Keratinocyte (primary cell): Measurements from ENCODE around the gene CLCN7. TPM values are rescaled to one million over a fixed set of nuclear protein-coding genes. Genes with fewer than 3 reads are reported as not detected.

ENCODE experiments used
- DNase-seq: peaks from one replicate; pipeline ENCODE4 v3.0.0-alpha.2; 2011; ENCODE audit warnings: low read depth, missing footprints, low spot score
- FAIRE-seq: peaks from 2 replicates; lab custom pipeline; 2011; peaks lifted over from hg19 to GRCh38; lab: Jason Lieb, UNC
- H2AFZ ChIP-seq: 2 replicates; pipeline ENCODE4 v1.6.0; 2012; ENCODE audit warnings: low read length, control low read depth, inconsistent platforms; ENCODE audit not compliant: control insufficient read depth
- H3K27ac ChIP-seq: 2 replicates; pipeline ENCODE4 v1.5.1; 2011; ENCODE audit warnings: low read length; ENCODE audit not compliant: control insufficient read depth, insufficient read depth
- H3K27me3 ChIP-seq: 3 replicates; pipeline ENCODE4 v1.6.0; 2011; ENCODE audit warnings: low read length; ENCODE audit not compliant: control insufficient read depth, insufficient read depth; ENCODE audit errors: extremely low read depth
- H3K36me3 ChIP-seq, 2 experiments: 2 replicates in 1 of 2; 3 replicates in 1 of 2; pipeline ENCODE4 v1.5.1; 2011; ENCODE audit warnings: low read length in 2 of 2, mild to moderate bottlenecking in 1 of 2; ENCODE audit not compliant: control insufficient read depth in 2 of 2, insufficient read depth in 2 of 2; ENCODE audit errors: extremely low read depth in 1 of 2
- H3K4me1 ChIP-seq: 3 replicates; pipeline ENCODE4 v1.5.1; 2011; ENCODE audit warnings: low read length; ENCODE audit not compliant: control insufficient read depth, insufficient read depth; ENCODE audit errors: extremely low read depth
- H3K4me2 ChIP-seq: 3 replicates; pipeline ENCODE4 v1.6.0; 2011; ENCODE audit warnings: low read depth, low read length; ENCODE audit not compliant: control insufficient read depth, insufficient read depth; ENCODE audit errors: extremely low read depth
- H3K4me3 ChIP-seq, 3 experiments: fragments of 200-600 bp in 1 of 3; sonication (generic) in 1 of 3; 2 replicates in 2 of 3; 3 replicates in 1 of 3; pipeline ENCODE4 v1.5.1; 2011 to 2016; ENCODE audit warnings: low read length in 3 of 3, mild to moderate bottlenecking in 3 of 3, control low read depth in 2 of 3, inconsistent platforms in 1 of 3, low read depth in 1 of 3, mixed read lengths in 1 of 3, mixed run types in 1 of 3, moderate library complexity in 1 of 3; ENCODE audit not compliant: control insufficient read depth in 2 of 3, insufficient read depth in 2 of 3; ENCODE audit errors: extremely low read depth in 1 of 3
- H3K79me2 ChIP-seq: 2 replicates; pipeline ENCODE4 v1.6.0; 2012; ENCODE audit warnings: low read length; ENCODE audit not compliant: control insufficient read depth, insufficient read depth
- H3K9ac ChIP-seq: 3 replicates; pipeline ENCODE4 v1.6.0; 2011; ENCODE audit warnings: low read length; ENCODE audit not compliant: control insufficient read depth, insufficient read depth; ENCODE audit errors: extremely low read depth
- H3K9me1 ChIP-seq: 3 replicates; pipeline ENCODE4 v1.6.0; 2011; ENCODE audit warnings: low read length; ENCODE audit not compliant: control insufficient read depth, insufficient read depth; ENCODE audit errors: extremely low read depth
- H3K9me3 ChIP-seq: 2 replicates; pipeline ENCODE4 v1.5.1; 2012; ENCODE audit warnings: low read depth, low read length; ENCODE audit not compliant: control insufficient read depth
- H4K20me1 ChIP-seq: 3 replicates; pipeline ENCODE4 v1.6.0; 2011; ENCODE audit warnings: low read length; ENCODE audit not compliant: control insufficient read depth, insufficient read depth; ENCODE audit errors: extremely low read depth
- CTCF ChIP-seq, 3 experiments: IDR thresholded peaks in 1 of 3; conservative IDR thresholded peaks in 1 of 3; optimal IDR thresholded peaks in 1 of 3; 2 replicates in 2 of 3; 3 replicates in 1 of 3; pipeline versions ENCODE3 to v1.5.1; 2011; ENCODE audit warnings: low read length in 3 of 3, mild to moderate bottlenecking in 3 of 3, moderate library complexity in 2 of 3, control low read depth in 1 of 3, inconsistent platforms in 1 of 3; ENCODE audit not compliant: insufficient read depth in 2 of 3; ENCODE audit errors: extremely low read depth in 1 of 3
- EZH2 ChIP-seq: IDR thresholded peaks from one replicate; pipeline ENCODE4 v1.6.1; 2012; ENCODE audit warnings: inconsistent platforms, mild to moderate bottlenecking, low read length, moderate library complexity
- dilution Hi-C: fragments of 300-500 bp; cut with MboI; formaldehyde crosslinking; loops from one replicate; pipeline ENCODE4 v1.7.0; 2020; ENCODE audit warnings: low sequenced_read_pairs; ENCODE audit not compliant: extremely low pct_ligation_motif_present
- polyA plus RNA-seq, 5 experiments: library from polyadenylated mRNA; depleted of rRNA in 3 of 5; stranded (reverse) in 3 of 5; stranded (forward) in 1 of 5; unstranded in 1 of 5; fragments of >200 nt; gene quantifications; 1 replicate in 1 of 5; 2 replicates in 3 of 5; 3 replicates in 1 of 5; pipeline versions ENCODE4 v1.2.1 to v1.2.3, GENCODE V29; 2011 to 2012; ENCODE audit warnings: missing spikeins in 2 of 5, low read depth in 1 of 5, low replicate concordance in 1 of 5

CLCN7 gene
- polyA plus RNA-seq, 1 donor (not counting 4 experiments of a cell fraction or from before 2014, with no cell fraction given), result 13.3 TPM

GRCh38 chr16:1413684-1414531, 60.9 kb downstream of the CLCN7 start:
- peak overlapping the region; percentile 74 to 86 (median 82) for H3K4me3 ChIP-seq
- no peaks in the 10 kb centered on the region for H3K36me3 ChIP-seq
- H4K20me1 ChIP-seq, result no peaks in the 10 kb centered on the region
- peak overlapping the region; percentile 20 for H3K27ac ChIP-seq
- DNase-seq (no peak), FAIRE-seq (no peak)
- no peaks in the 10 kb centered on the region for H3K9me1 ChIP-seq
- peak overlapping the region; percentile 73 for H3K4me2 ChIP-seq
- H3K9ac ChIP-seq, result peak overlapping the region; percentile 72
- peak overlapping the region; percentile 82 for H2AFZ ChIP-seq
- dilution Hi-C loops, result no loop called here
- no peaks in the 10 kb centered on the region for H3K27me3 ChIP-seq
- no peak for TF ChIP-seq EZH2
- TF ChIP-seq CTCF (optimal IDR thresholded peaks at IDR 0.05 in 1 of 3, IDR thresholded peaks at IDR 0.05 in 1 of 3, conservative IDR thresholded peaks at IDR 0.05 in 1 of 3; ENCODE audit: extremely low read depth in 1 of 3, insufficient read depth in 2 of 3, low read length in 3 of 3), result peak; percentile 32 to 62 (median 43)
- H3K9me3 ChIP-seq, result no peaks in the 10 kb centered on the region
- peaks cover 15% of the 10 kb centered on the region for H3K4me1 ChIP-seq
- H3K79me2 ChIP-seq, result peaks cover 11% of the 10 kb centered on the region

GRCh38 chr16:1412847-1413246, 62.0 kb downstream of the CLCN7 start:
- dilution Hi-C loops, result no loop called here

More at GRCh38 chr16:1412847-1413246, 62.0 kb downstream of the CLCN7 start:
- TF ChIP-seq EZH2 (no peak), CTCF (optimal IDR thresholded peaks at IDR 0.05 in 1 of 3, IDR thresholded peaks at IDR 0.05 in 1 of 3, conservative IDR thresholded peaks at IDR 0.05 in 1 of 3; ENCODE audit: extremely low read depth in 1 of 3, insufficient read depth in 2 of 3, low read length in 3 of 3) (no peak)
- no peak overlapping the region for H3K4me2 ChIP-seq
- no peak overlapping the region for H3K4me3 ChIP-seq
- no peaks in the 10 kb centered on the region for H3K9me1 ChIP-seq
- FAIRE-seq (no peak), DNase-seq (no peak)
- H3K9me3 ChIP-seq, result no peaks in the 10 kb centered on the region
- H4K20me1 ChIP-seq, result no peaks in the 10 kb centered on the region
- H3K36me3 ChIP-seq, result no peaks in the 10 kb centered on the region
- H3K27ac ChIP-seq, result no peak overlapping the region
- no peaks in the 10 kb centered on the region for H3K27me3 ChIP-seq
- no peak overlapping the region for H2AFZ ChIP-seq
- no peak overlapping the region for H3K9ac ChIP-seq
- H3K4me1 ChIP-seq, result peaks cover 18% of the 10 kb centered on the region
- H3K79me2 ChIP-seq, result peaks cover 3% of the 10 kb centered on the region
